ENCODE data around the gene ANKRD22.
"Not testable (repeated sequence)": the region's sequence is repeated elsewhere in the genome, so short reads cannot be mapped to it uniquely, and the experiment has no call there.

ANKRD22 gene

DNA sequence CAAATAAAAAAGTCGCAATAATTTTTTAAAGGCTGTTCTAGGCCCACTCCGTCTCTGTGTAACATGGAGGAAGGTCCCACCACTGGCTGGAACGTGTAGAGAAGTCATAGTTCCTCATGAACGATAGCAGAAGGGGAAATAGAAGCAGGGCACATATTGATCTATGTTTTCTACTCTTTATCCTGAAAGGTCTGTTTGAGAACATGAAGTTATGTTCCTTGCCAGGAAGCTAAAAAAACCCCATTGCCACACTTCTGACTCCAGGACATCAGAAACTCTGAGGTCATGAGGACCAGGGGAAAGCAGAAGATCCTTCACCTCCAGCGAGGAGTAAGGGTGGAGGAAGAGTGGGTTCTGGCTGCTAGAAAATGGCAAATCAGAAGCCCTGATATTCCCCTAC lies 10.8 kb downstream of the ANKRD22 start:
- H3K4me1 ChIP-seq (ENCODE audit: insufficient read depth, low read length, severe bottlenecking) = no peaks in the 10 kb centered on the region
- no peak overlapping the region for H3K4me2 ChIP-seq (ENCODE audit: low read length)
- H3K27me3 ChIP-seq (ENCODE audit: insufficient read depth, low read length) = no peaks in the 10 kb centered on the region
- no peaks in the 10 kb centered on the region for H3K79me2 ChIP-seq (ENCODE audit: insufficient read depth, low read length)
- H3K27ac ChIP-seq (ENCODE audit: low read depth, low read length, poor library complexity, severe bottlenecking) = no peak overlapping the region
- TF ChIP-seq, protein P1, sequence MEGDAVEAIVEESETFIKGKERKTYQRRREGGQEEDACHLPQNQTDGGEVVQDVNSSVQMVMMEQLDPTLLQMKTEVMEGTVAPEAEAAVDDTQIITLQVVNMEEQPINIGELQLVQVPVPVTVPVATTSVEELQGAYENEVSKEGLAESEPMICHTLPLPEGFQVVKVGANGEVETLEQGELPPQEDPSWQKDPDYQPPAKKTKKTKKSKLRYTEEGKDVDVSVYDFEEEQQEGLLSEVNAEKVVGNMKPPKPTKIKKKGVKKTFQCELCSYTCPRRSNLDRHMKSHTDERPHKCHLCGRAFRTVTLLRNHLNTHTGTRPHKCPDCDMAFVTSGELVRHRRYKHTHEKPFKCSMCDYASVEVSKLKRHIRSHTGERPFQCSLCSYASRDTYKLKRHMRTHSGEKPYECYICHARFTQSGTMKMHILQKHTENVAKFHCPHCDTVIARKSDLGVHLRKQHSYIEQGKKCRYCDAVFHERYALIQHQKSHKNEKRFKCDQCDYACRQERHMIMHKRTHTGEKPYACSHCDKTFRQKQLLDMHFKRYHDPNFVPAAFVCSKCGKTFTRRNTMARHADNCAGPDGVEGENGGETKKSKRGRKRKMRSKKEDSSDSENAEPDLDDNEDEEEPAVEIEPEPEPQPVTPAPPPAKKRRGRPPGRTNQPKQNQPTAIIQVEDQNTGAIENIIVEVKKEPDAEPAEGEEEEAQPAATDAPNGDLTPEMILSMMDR (IDR thresholded peaks at IDR 0.05; ENCODE audit: low read length) = no peak
- no peak for TF ChIP-seq EZH2 (IDR thresholded peaks at IDR 0.05; ENCODE audit: borderline replicate concordance, low read length)
- no peak overlapping the region for H3K9ac ChIP-seq (ENCODE audit: low read length)
- H2AFZ ChIP-seq (ENCODE audit: low read length) = no peak overlapping the region
- no peaks in the 10 kb centered on the region for H3K36me3 ChIP-seq (ENCODE audit: insufficient read depth, low read length)
- H3K9me2 ChIP-seq (ENCODE audit: low read depth, low read length) = no peaks in the 10 kb centered on the region
- H3K4me3 ChIP-seq (ENCODE audit: low read depth, low read length, poor library complexity, severe bottlenecking) = no peak overlapping the region
- no peaks in the 10 kb centered on the region for H3F3A ChIP-seq (ENCODE audit: insufficient read depth, low read length)
- H3K9me3 ChIP-seq (ENCODE audit: low read length) = no peaks in the 10 kb centered on the region
- H4K20me1 ChIP-seq (ENCODE audit: insufficient read depth, low read length) = no peaks in the 10 kb centered on the region

DNA sequence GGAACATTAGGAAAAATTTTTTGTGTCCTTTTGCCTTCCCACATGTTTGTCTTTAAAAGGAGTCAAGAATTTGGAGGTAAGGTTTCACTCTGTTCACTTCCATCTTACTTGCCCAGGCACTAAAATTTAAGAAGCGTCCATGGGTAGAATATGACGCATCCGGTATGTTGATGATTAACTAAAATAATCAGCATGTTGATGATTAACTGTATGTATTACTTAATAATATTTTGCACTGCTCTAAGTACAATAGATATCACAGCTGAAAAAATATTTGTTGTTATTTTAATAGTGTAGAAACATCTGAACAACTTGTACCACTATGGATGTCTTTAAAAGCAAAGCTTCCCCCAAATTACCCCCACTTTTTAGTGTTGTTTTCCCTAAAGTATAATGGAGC lies 11.5 kb downstream of the ANKRD22 start:
- Histone ChIP-seq H3K27ac (ENCODE audit: low read depth, low read length, poor library complexity, severe bottlenecking) (no peak overlapping the region), H3K4me3 (ENCODE audit: low read depth, low read length, poor library complexity, severe bottlenecking) (no peak overlapping the region), H3F3A (ENCODE audit: insufficient read depth, low read length) (no peaks in the 10 kb centered on the region), H2AFZ (ENCODE audit: low read length) (no peak overlapping the region), H4K20me1 (ENCODE audit: insufficient read depth, low read length) (no peaks in the 10 kb centered on the region), H3K4me1 (ENCODE audit: insufficient read depth, low read length, severe bottlenecking) (no peaks in the 10 kb centered on the region), H3K79me2 (ENCODE audit: insufficient read depth, low read length) (no peaks in the 10 kb centered on the region), H3K4me2 (ENCODE audit: low read length) (no peak overlapping the region), H3K27me3 (ENCODE audit: insufficient read depth, low read length) (no peaks in the 10 kb centered on the region), H3K9me3 (ENCODE audit: low read length) (no peaks in the 10 kb centered on the region), H3K9me2 (ENCODE audit: low read depth, low read length) (no peaks in the 10 kb centered on the region), H3K9ac (ENCODE audit: low read length) (no peak overlapping the region), H3K36me3 (ENCODE audit: insufficient read depth, low read length) (no peaks in the 10 kb centered on the region)
- no peak for TF ChIP-seq EZH2 (IDR thresholded peaks at IDR 0.05; ENCODE audit: borderline replicate concordance, low read length)
- TF ChIP-seq, protein P1 (IDR thresholded peaks at IDR 0.05; ENCODE audit: low read length) = no peak

DNA sequence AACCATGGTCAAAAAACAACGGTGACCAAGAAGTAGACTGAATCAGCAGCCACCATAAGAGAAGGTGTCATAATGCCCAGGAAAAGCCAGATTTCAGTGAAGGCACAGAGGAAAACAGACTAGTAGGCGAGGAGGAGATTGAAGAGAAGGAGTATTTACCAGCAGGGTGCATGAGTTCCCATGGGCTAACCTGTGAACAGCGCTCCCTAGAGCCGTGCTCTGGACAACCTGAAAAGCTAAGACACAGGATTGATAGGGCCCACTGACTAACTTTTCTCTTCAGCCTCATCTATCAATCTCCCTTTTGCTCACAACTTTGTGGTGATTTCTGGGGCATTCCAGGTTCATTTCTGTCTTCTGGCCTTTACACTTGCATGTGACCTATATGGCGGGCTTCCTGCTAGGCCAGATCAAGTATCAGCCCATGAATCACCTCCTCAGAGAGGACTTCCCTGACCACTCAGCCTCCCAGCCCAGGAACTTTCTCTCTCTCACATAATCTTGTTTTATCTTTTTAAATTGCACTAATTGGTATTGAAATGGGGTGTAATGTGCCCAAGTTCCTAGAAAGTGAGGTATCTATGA lies 12.8 kb downstream of the ANKRD22 start:
- Histone ChIP-seq H3K4me1 (ENCODE audit: insufficient read depth, low read length, severe bottlenecking) (no peaks in the 10 kb centered on the region), H3K9me2 (ENCODE audit: low read depth, low read length) (no peaks in the 10 kb centered on the region), H3K27ac (ENCODE audit: low read depth, low read length, poor library complexity, severe bottlenecking) (no peak overlapping the region), H3K9ac (ENCODE audit: low read length) (no peak overlapping the region), H3K4me2 (ENCODE audit: low read length) (no peak overlapping the region), H3K36me3 (ENCODE audit: insufficient read depth, low read length) (no peaks in the 10 kb centered on the region), H3K79me2 (ENCODE audit: insufficient read depth, low read length) (no peaks in the 10 kb centered on the region), H3F3A (ENCODE audit: insufficient read depth, low read length) (no peaks in the 10 kb centered on the region), H4K20me1 (ENCODE audit: insufficient read depth, low read length) (no peaks in the 10 kb centered on the region), H2AFZ (ENCODE audit: low read length) (no peak overlapping the region), H3K27me3 (ENCODE audit: insufficient read depth, low read length) (no peaks in the 10 kb centered on the region), H3K9me3 (ENCODE audit: low read length) (no peaks in the 10 kb centered on the region), H3K4me3 (ENCODE audit: low read depth, low read length, poor library complexity, severe bottlenecking) (no peak overlapping the region)
- no peak for TF ChIP-seq EZH2 (IDR thresholded peaks at IDR 0.05; ENCODE audit: borderline replicate concordance, low read length)
- TF ChIP-seq, protein P1 (IDR thresholded peaks at IDR 0.05; ENCODE audit: low read length) = no peak

DNA sequence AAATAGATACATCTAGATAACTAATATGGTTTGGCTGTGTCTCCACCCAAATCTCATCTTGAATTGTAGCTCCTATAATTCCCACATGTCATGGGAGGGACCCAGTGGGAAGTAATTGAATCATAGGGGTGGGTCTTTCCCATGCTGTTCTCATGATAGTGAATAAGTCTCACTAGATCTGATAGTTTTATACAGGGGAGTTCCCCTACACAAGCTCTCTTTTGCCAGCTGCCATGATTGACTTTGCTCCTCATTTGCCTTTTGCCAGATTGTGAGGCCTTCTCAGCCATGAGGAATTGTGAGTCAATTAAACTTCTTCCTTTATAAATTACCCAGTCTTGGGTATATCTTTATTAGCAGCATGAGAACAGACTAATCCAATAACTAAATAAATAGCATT lies 14.0 kb downstream of the ANKRD22 start:
- H3K27me3 ChIP-seq (ENCODE audit: insufficient read depth, low read length); H2AFZ ChIP-seq (ENCODE audit: low read length); H3K9ac ChIP-seq (ENCODE audit: low read length); H3K79me2 ChIP-seq (ENCODE audit: insufficient read depth, low read length); H3K4me2 ChIP-seq (ENCODE audit: low read length); H3K9me2 ChIP-seq (ENCODE audit: low read depth, low read length); H3K27ac ChIP-seq (ENCODE audit: low read depth, low read length, poor library complexity, severe bottlenecking); H3K4me3 ChIP-seq (ENCODE audit: low read depth, low read length, poor library complexity, severe bottlenecking); H3K36me3 ChIP-seq (ENCODE audit: insufficient read depth, low read length); H3K9me3 ChIP-seq (ENCODE audit: low read length); H4K20me1 ChIP-seq (ENCODE audit: insufficient read depth, low read length); H3K4me1 ChIP-seq (ENCODE audit: insufficient read depth, low read length, severe bottlenecking); H3F3A ChIP-seq (ENCODE audit: insufficient read depth, low read length): not testable (repeated sequence)

Data from OCI-LY1 (cell line).